NT2/D1 (cell line): ENCODE results near the gene NACAD.

Experiments used
- YY1 ChIP-seq: IDR thresholded peaks from 2 replicates; pipeline ENCODE4 v1.6.1; 2011; ENCODE audit not compliant: insufficient read length, insufficient read depth
- ZNF274 ChIP-seq: IDR thresholded peaks from 2 replicates; pipeline ENCODE4 v1.6.1; 2011; ENCODE audit warnings: mild to moderate bottlenecking, low read depth, low read length

GRCh38 chr7:45061352-45061751 is 27.4 kb downstream of the NACAD start:
- TF ChIP-seq ZNF274: no peak
- no peak for TF ChIP-seq YY1
